Psoas muscle (tissue), 8 donors: Measurements from ENCODE around the gene SPECC1L. TPM values are rescaled to one million over a fixed set of nuclear protein-coding genes. Genes with fewer than 3 reads are reported as not detected.
A peak's percentile ranks its signal among the peaks of the same experiment; 100 is the strongest.
"Not testable (repeated sequence)": the region's sequence is repeated elsewhere in the genome, so short reads cannot be mapped to it uniquely, and the experiment has no call there.

Experiments used
- ATAC-seq, 4 donors: fragments of 200-7000 bp; cut with Tn5 transposase; one replicate each; pipeline ENCODE4 v1.9.1; 2020; ENCODE audit warnings: moderate library complexity in 3 of 4, mild to moderate bottlenecking in 2 of 4
- DNase-seq, 2 donors: peaks; one replicate each; pipeline ENCODE4 v3.0.0-alpha.2; 2020
- H3K27ac ChIP-seq: fragments of 200-600 bp; one replicate; pipeline ENCODE4 v1.8.0; 2022
- H3K27me3 ChIP-seq, 3 donors: fragments of 200-600 bp in 1 of 3; one replicate each; pipeline versions ENCODE4 v1.6.1 to v1.8.0; 2013 to 2022; ENCODE audit warnings: low read length in 2 of 3, mild to moderate bottlenecking in 2 of 3, moderate library complexity in 1 of 3; ENCODE audit not compliant: insufficient read depth in 3 of 3
- H3K36me3 ChIP-seq, 2 donors: fragments of 200-600 bp in 1 of 2; one replicate each; pipeline versions ENCODE4 v1.6.1 to v1.8.0; 2013 to 2022; ENCODE audit warnings: low read depth in 1 of 2, mild to moderate bottlenecking in 1 of 2, moderate library complexity in 1 of 2; ENCODE audit not compliant: insufficient read depth in 1 of 2
- H3K4me1 ChIP-seq: fragments of 200-600 bp; one replicate; pipeline ENCODE4 v1.8.0; 2022
- H3K4me3 ChIP-seq: fragments of 200-600 bp; one replicate; pipeline ENCODE4 v1.8.0; 2022; ENCODE audit warnings: mild to moderate bottlenecking
- H3K9me3 ChIP-seq: fragments of 200-600 bp; one replicate; pipeline ENCODE4 v1.8.0; 2022
- CTCF ChIP-seq: fragments of 200-600 bp; IDR thresholded peaks from one replicate; pipeline ENCODE4 v1.8.0; 2022; ENCODE audit warnings: antibody characterized with exemption
- WGBS, 3 donors: extraction: QIAGEN DNeasy Blood & Tissue Kit; methylation state at CpG; one replicate each; pipeline versions ENCODE4 v1.1.6 to v1.1.7; 2013; 5-methylcytosine and 5-hydroxymethylcytosine counted together
- intact Hi-C, 2 donors: fragments of 100-400 bp; cut with DNase I; formaldehyde crosslinking; loops; one replicate each; pipeline versions ENCODE4 v1.11.0 to v1.14.2; 2022
- polyA plus RNA-seq, 3 donors: library from polyadenylated mRNA; stranded (reverse); fragments of 200-250 nt; gene quantifications; one replicate each; pipeline ENCODE4 v1.2.3, GENCODE V29; 2013
- total RNA-seq, 4 donors: library from RNA; stranded (reverse); fragmentation: NEBNext Ultra II Directional in 2 of 4; extraction: Animal tissue kit (Norgen Biotek cat#: 25700) in 2 of 4; gene quantifications; one replicate each; pipeline versions ENCODE4 v1.2.1 to v1.2.4, GENCODE V29; 2021 to 2023
- donor health status: healthy with polysubstance abuse.
- donor health status: DM: no; HTN: no; CAD: no; lungs with moderate emphysema.
- donor health status: Bipolar disorder and iron deficiency.
- donor health status: healthy.
- donor health status: DM: yes; HTN: yes; CAD: no.
- donor health status: DM: no; HTN: no; CAD: no.
- donor health status: DM: no; HTN: no; CAD: no.
- donor health status: DM: yes; HTN: yes; CAD: no.

SPECC1L gene
- total and polyA plus RNA-seq, 7 donors, result 6.8 to 29.9 (median 23.6) TPM

- Histone ChIP-seq H3K4me3 (no peak overlapping the region), H3K4me1 (peaks cover 4% of the 10 kb centered on the region), H3K27ac (peak overlapping the region; percentile 67), H3K36me3 (no peaks in the 10 kb centered on the region), H3K27me3 (no peaks in the 10 kb centered on the region), H3K9me3 (no peaks in the 10 kb centered on the region)
- no peak for TF ChIP-seq CTCF
- DNase-seq (no peak), ATAC-seq (peak in 3 of 4 donors; percentile 14 to 29 (median 18))
- WGBS, 3 donors, result 46 to 58% (median 46%) methylated on average over 6 of the region's 6 CpGs
- intact Hi-C loops, result loop anchor here (5.0 to 10.0 kb wide), 3 partner anchors 55 to 142 kb away; no protein-coding TSS in a partner anchor
These were observed 23.6 kb upstream of the SPECC1L start for GRCh38 chr22:24247011-24247507.

- peak; percentile 93 to 95 for DNase-seq
- 11 to 25% (median 12%) methylated on average over 22 to 23 of the region's 23 CpGs for WGBS, 3 donors
- peak; percentile 95 to 99 (median 97) for ATAC-seq
- intact Hi-C loops, result loop anchor here (5.0 to 10.0 kb wide), 3 partner anchors 55 to 143 kb away; no protein-coding TSS in a partner anchor
- Histone ChIP-seq H3K36me3 (no peaks in the 10 kb centered on the region), H3K9me3 (no peaks in the 10 kb centered on the region), H3K27me3 (no peaks in the 10 kb centered on the region), H3K27ac (peak overlapping the region; percentile 30), H3K4me1 (peaks cover 4% of the 10 kb centered on the region), H3K4me3 (no peak overlapping the region)
- TF ChIP-seq CTCF, result peak; percentile 73
These were observed 22.9 kb upstream of the SPECC1L start for GRCh38 chr22:24247564-24248344.

- not testable (repeated sequence) for H3K27me3 ChIP-seq, H3K4me3 ChIP-seq, H3K9me3 ChIP-seq, ATAC-seq, H3K36me3 ChIP-seq, H3K4me1 ChIP-seq, DNase-seq, H3K27ac ChIP-seq
- 91 to 99% (median 92%) methylated on average over 14 to 15 of the region's 15 CpGs for WGBS, 3 donors
- intact Hi-C loops, result loop anchor here (5.0 to 10.0 kb wide), 3 partner anchors 56 to 144 kb away; no protein-coding TSS in a partner anchor
These were observed 22.0 kb upstream of the SPECC1L start for GRCh38 chr22:24248611-24249010.

- WGBS, 3 donors, result 91 to 95% (median 92%) methylated on average over 3 to 8 of the region's 8 CpGs
- H3K36me3 ChIP-seq, DNase-seq, H3K27me3 ChIP-seq, H3K27ac ChIP-seq, ATAC-seq, H3K9me3 ChIP-seq, H3K4me3 ChIP-seq, H3K4me1 ChIP-seq: not testable (repeated sequence)
- intact Hi-C loops, result loop anchor here (5.0 to 10.0 kb wide), 3 partner anchors 57 to 145 kb away; no protein-coding TSS in a partner anchor
These were observed 21.2 kb upstream of the SPECC1L start for GRCh38 chr22:24249413-24249812.

GRCh38 chr22:24251286-24251685 is 19.3 kb upstream of the SPECC1L start:
- H3K4me1 ChIP-seq, H3K4me3 ChIP-seq, DNase-seq, ATAC-seq, H3K27me3 ChIP-seq, H3K27ac ChIP-seq, intact Hi-C loops, H3K36me3 ChIP-seq, H3K9me3 ChIP-seq: not testable (repeated sequence)
- WGBS, 3 donors, result 96% methylated on average over 8 to 13 of the region's 28 CpGs; no CpG with 5 or more reads in 1 of the 3 donors

GRCh38 chr22:24253126-24253525 is 17.5 kb upstream of the SPECC1L start:
- H3K27me3 ChIP-seq, DNase-seq, intact Hi-C loops, H3K9me3 ChIP-seq, ATAC-seq, H3K36me3 ChIP-seq, H3K27ac ChIP-seq, H3K4me1 ChIP-seq, H3K4me3 ChIP-seq: not testable (repeated sequence)
- 89 to 96% (median 91%) methylated on average over 10 to 12 of the region's 12 CpGs for WGBS, 3 donors

- intact Hi-C loops, H3K4me3 ChIP-seq, ATAC-seq, H3K9me3 ChIP-seq, H3K27ac ChIP-seq, H3K36me3 ChIP-seq, H3K4me1 ChIP-seq, H3K27me3 ChIP-seq, DNase-seq: not testable (repeated sequence)
- WGBS, 3 donors, result 90 to 98% (median 96%) methylated on average over 6 to 12 of the region's 13 CpGs
These were observed 14.5 kb upstream of the SPECC1L start for GRCh38 chr22:24256136-24256535.

GRCh38 chr22:24256736-24257135 is 13.9 kb upstream of the SPECC1L start:
- H3K27me3 ChIP-seq, H3K4me3 ChIP-seq, H3K9me3 ChIP-seq, DNase-seq, H3K36me3 ChIP-seq, H3K27ac ChIP-seq, H3K4me1 ChIP-seq, intact Hi-C loops, ATAC-seq: not testable (repeated sequence)
- 91 to 94% (median 92%) methylated on average over 5 to 6 of the region's 7 CpGs for WGBS, 3 donors
